ENCODE measurements around the gene CDH23. TPM values are rescaled to one million over a fixed set of nuclear protein-coding genes. Genes with fewer than 3 reads are reported as not detected.

Gene CDH23
- polyA plus RNA-seq, 1 donor from 2014 or later: 6.6 TPM

- TF ChIP-seq, protein P1, sequence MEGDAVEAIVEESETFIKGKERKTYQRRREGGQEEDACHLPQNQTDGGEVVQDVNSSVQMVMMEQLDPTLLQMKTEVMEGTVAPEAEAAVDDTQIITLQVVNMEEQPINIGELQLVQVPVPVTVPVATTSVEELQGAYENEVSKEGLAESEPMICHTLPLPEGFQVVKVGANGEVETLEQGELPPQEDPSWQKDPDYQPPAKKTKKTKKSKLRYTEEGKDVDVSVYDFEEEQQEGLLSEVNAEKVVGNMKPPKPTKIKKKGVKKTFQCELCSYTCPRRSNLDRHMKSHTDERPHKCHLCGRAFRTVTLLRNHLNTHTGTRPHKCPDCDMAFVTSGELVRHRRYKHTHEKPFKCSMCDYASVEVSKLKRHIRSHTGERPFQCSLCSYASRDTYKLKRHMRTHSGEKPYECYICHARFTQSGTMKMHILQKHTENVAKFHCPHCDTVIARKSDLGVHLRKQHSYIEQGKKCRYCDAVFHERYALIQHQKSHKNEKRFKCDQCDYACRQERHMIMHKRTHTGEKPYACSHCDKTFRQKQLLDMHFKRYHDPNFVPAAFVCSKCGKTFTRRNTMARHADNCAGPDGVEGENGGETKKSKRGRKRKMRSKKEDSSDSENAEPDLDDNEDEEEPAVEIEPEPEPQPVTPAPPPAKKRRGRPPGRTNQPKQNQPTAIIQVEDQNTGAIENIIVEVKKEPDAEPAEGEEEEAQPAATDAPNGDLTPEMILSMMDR (IDR thresholded peaks at IDR 0.05; ENCODE audit: poor library complexity, severe bottlenecking): no peak
- TF ChIP-seq EZH2 (IDR thresholded peaks at IDR 0.05; ENCODE audit: borderline replicate concordance, insufficient read depth, low read length, poor library complexity, severe bottlenecking) (no peak), RAD21 (conservative IDR thresholded peaks at IDR 0.05) (no peak), TAF1 (IDR thresholded peaks at IDR 0.05; ENCODE audit: low read depth) (no peak), EP300 (conservative IDR thresholded peaks at IDR 0.05; ENCODE audit: poor library complexity, severe bottlenecking) (no peak), SMC3 (conservative IDR thresholded peaks at IDR 0.05; ENCODE audit: poor library complexity) (no peak), MXI1 (conservative IDR thresholded peaks at IDR 0.05; ENCODE audit: poor library complexity, severe bottlenecking) (no peak), POLR2AphosphoS5 (IDR thresholded peaks at IDR 0.05) (no peak)
- TF ChIP-seq, protein P2, sequence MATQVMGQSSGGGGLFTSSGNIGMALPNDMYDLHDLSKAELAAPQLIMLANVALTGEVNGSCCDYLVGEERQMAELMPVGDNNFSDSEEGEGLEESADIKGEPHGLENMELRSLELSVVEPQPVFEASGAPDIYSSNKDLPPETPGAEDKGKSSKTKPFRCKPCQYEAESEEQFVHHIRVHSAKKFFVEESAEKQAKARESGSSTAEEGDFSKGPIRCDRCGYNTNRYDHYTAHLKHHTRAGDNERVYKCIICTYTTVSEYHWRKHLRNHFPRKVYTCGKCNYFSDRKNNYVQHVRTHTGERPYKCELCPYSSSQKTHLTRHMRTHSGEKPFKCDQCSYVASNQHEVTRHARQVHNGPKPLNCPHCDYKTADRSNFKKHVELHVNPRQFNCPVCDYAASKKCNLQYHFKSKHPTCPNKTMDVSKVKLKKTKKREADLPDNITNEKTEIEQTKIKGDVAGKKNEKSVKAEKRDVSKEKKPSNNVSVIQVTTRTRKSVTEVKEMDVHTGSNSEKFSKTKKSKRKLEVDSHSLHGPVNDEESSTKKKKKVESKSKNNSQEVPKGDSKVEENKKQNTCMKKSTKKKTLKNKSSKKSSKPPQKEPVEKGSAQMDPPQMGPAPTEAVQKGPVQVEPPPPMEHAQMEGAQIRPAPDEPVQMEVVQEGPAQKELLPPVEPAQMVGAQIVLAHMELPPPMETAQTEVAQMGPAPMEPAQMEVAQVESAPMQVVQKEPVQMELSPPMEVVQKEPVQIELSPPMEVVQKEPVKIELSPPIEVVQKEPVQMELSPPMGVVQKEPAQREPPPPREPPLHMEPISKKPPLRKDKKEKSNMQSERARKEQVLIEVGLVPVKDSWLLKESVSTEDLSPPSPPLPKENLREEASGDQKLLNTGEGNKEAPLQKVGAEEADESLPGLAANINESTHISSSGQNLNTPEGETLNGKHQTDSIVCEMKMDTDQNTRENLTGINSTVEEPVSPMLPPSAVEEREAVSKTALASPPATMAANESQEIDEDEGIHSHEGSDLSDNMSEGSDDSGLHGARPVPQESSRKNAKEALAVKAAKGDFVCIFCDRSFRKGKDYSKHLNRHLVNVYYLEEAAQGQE (IDR thresholded peaks at IDR 0.05; ENCODE audit: borderline replicate concordance): no peak
- H2AFZ ChIP-seq (ENCODE audit: low read depth, low read length): no peak overlapping the region
- no peaks in the 10 kb centered on the region for H4K20me1 ChIP-seq (ENCODE audit: insufficient read depth)
Observed at GRCh38 chr10:71864911-71865361, 468.2 kb downstream of the CDH23 start.

More at GRCh38 chr10:71864911-71865361, 468.2 kb downstream of the CDH23 start:
- Histone ChIP-seq H3F3A (ENCODE audit: insufficient read depth, low read length, poor library complexity, severe bottlenecking) (no peaks in the 10 kb centered on the region), H3K79me2 (replicated peaks; ENCODE audit: insufficient read depth, low read length) (no peaks in the 10 kb centered on the region), H3K9me2 (ENCODE audit: insufficient read depth, low read length) (no peaks in the 10 kb centered on the region), H3K4me3 (ENCODE audit: low read length) (no peak overlapping the region), H3K4me2 (ENCODE audit: low read length) (no peak overlapping the region), H3K27ac (ENCODE audit: low read length) (no peak overlapping the region), H3K27me3 (ENCODE audit: insufficient read depth, low read depth, low read length) (no peaks in the 10 kb centered on the region), H3K9ac (ENCODE audit: low read length) (no peak overlapping the region), H3K36me3 (ENCODE audit: insufficient read depth, low read length) (no peaks in the 10 kb centered on the region), H3K9me3 (ENCODE audit: low read length) (no peaks in the 10 kb centered on the region)

Small RNA genes lying within 50 kb of the gene (small RNA-seq; reads per million reads assigned to genes)
- gene MIR7152 (0 to 0.99 (median 0.39) reads per million in 3 experiments), gene RNU7-38P (0 to 0.57 (median 0.13) reads per million in 3 experiments)

Other genes with a start within 250 kb of the CDH23 start
- 1.8 and 2.0 TPM in 2 replicates for gene UNC5B, start 184.3 kb upstream of the CDH23 start, polyA plus RNA-seq
- 2.3 and 3.6 TPM in 2 replicates for gene SLC29A3, start 77.7 kb upstream of the CDH23 start, polyA plus RNA-seq

All from neural cell (in vitro differentiated cells).